ENCODE data around the gene HEATR5B. TPM values are rescaled to one million over a fixed set of nuclear protein-coding genes. Genes with fewer than 3 reads are reported as not detected.

Gene HEATR5B
- total and polyA plus RNA-seq, 2 of the 8 experiments (the other 6 are each of a cell fraction or from before 2014, with no cell fraction given) = 7.0 to 12.6 TPM

DNA sequence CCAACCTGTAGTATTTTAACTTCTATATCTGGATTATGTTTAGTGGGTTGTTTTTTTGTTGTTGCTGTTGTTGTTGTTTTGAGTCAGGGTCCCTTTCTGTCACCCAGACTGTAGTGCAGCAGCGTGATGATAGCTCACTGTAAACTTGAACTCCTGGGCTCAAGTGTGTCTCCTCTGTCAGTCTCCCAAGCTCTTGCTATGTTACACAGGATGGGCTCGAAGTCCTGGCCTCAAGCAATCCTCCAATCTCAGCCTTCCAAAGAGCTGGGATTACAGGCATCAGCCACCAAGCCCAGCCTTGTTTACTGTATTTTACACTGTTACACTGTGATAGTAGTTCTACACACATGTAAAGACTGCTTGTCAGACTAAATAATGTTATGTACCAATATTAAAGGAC, 108.1 kb downstream of the HEATR5B start:
- Histone ChIP-seq H3K27ac (ENCODE audit: low read depth, low read length) (no peak overlapping the region), H3K18ac (ENCODE audit: extremely low read depth, low read length) (no peak overlapping the region), H4K20me1 (replicated peaks in 1 of 2; ENCODE audit: control insufficient read depth in 1 of 2, insufficient read depth in 2 of 2, low read length in 2 of 2) (no peaks in the 10 kb centered on the region), H2AK5ac (ENCODE audit: low read depth, low read length) (no peak overlapping the region), H3K4me1 (replicated peaks in 1 of 4; ENCODE audit: control insufficient read depth in 3 of 4, insufficient read depth in 4 of 4, low read length in 3 of 4) (no peaks in the 10 kb centered on the region), H3K4me3 (ENCODE audit: extremely low read depth in 1 of 4, insufficient read depth in 2 of 4, low read depth in 3 of 4, low read length in 4 of 4) (no peak overlapping the region), H3K36me3 (ENCODE audit: control insufficient read depth in 2 of 4, insufficient read depth in 4 of 4, low read length in 3 of 4) (no peaks in the 10 kb centered on the region), H3K79me2 (ENCODE audit: control insufficient read depth in 1 of 2, insufficient read depth in 2 of 2, low read length in 2 of 2) (no peaks in the 10 kb centered on the region), H2BK12ac (ENCODE audit: low read depth, low read length) (no peak overlapping the region), H3K56ac (replicated peaks; ENCODE audit: insufficient read length, low read depth, low read length) (no peak overlapping the region), H3K4ac (replicated peaks; ENCODE audit: insufficient read length, low read depth, low read length) (no peak overlapping the region), H3K9me3 (ENCODE audit: insufficient read depth in 2 of 2, low read depth in 1 of 2, low read length in 1 of 2) (no peaks in the 10 kb centered on the region), H3K14ac (ENCODE audit: insufficient read length) (no peak overlapping the region), H2BK15ac (ENCODE audit: low read length) (no peak overlapping the region), H4K91ac (replicated peaks; ENCODE audit: insufficient read length, low read length) (no peak overlapping the region), H4K5ac (ENCODE audit: insufficient read length, low read depth, low read length) (no peak overlapping the region), H3K23me2 (ENCODE audit: low read depth, low read length) (no peaks in the 10 kb centered on the region), H2BK20ac (ENCODE audit: low read length) (no peak overlapping the region), H2AFZ (ENCODE audit: low read length) (no peak overlapping the region), H4K8ac (ENCODE audit: extremely low read depth, insufficient read depth, low read length) (no peak overlapping the region), H3K27me3 (replicated peaks in 1 of 4; ENCODE audit: control insufficient read depth in 3 of 4, extremely low read depth in 1 of 4, insufficient read depth in 3 of 4, low read length in 3 of 4) (no peaks in the 10 kb centered on the region), H2BK5ac (ENCODE audit: low read depth, low read length) (no peak overlapping the region), H3K79me1 (ENCODE audit: low read depth, low read length) (no peaks in the 10 kb centered on the region), H3K9ac (replicated peaks in 1 of 4; ENCODE audit: extremely low read depth in 1 of 4, low read depth in 3 of 4, low read length in 3 of 4) (no peak overlapping the region), H2BK120ac (replicated peaks; ENCODE audit: low read depth, low read length) (no peak overlapping the region), H3K4me2 (ENCODE audit: insufficient read depth in 1 of 2, low read depth in 2 of 2, low read length in 2 of 2) (no peak overlapping the region), H3K23ac (ENCODE audit: insufficient read length) (no peak overlapping the region)
- WGBS, 2 experiments (ENCODE audit: extremely low coverage in 1 of 2, insufficient coverage in 1 of 2, insufficient read length in 1 of 2, insufficient replicate concordance in 2 of 2, low coverage in 1 of 2, low lambda C conversion rate in 2 of 2, missing lambda C conversion rate in 1 of 2) = 90% methylated on average over 2 of the region's 2 CpGs; no CpG with 5 or more reads in 1 of the 2 experiments
- ChIA-PET CTCF (ENCODE audit: partially characterized antibody) (no interaction called here), POLR2A (ENCODE audit: partially characterized antibody) (interaction anchor here (0.5 to 1.7 kb wide), 3 partner anchors 10 to 107 kb away, joined by 4 read pairs; partner anchors contain the start of gene STRN)
- no peak for DNase-seq (ENCODE audit: low read depth in 1 of 2, low spot score in 2 of 2)
- TF ChIP-seq KDM5A (IDR thresholded peaks at IDR 0.05; ENCODE audit: low read length) (no peak), ZNF274 (IDR thresholded peaks at IDR 0.05; ENCODE audit: borderline replicate concordance, extremely low read depth, low read length) (no peak), TAF7 (optimal IDR thresholded peaks at IDR 0.05; ENCODE audit: borderline replicate concordance, low read depth, low read length) (no peak), SRF (IDR thresholded peaks at IDR 0.05; ENCODE audit: low read depth, low read length) (no peak), YY1 (IDR thresholded peaks at IDR 0.05; ENCODE audit: low read depth, low read length) (no peak), USF2 (IDR thresholded peaks at IDR 0.05; ENCODE audit: low read length) (no peak), RBBP5 (IDR thresholded peaks at IDR 0.05; ENCODE audit: borderline replicate concordance, low read depth, low read length) (no peak), RAD21 (IDR thresholded peaks at IDR 0.05 in 1 of 2, conservative IDR thresholded peaks at IDR 0.05 in 1 of 2; ENCODE audit: low read depth in 2 of 2, low read length in 2 of 2) (no peak), KDM4A (IDR thresholded peaks at IDR 0.05; ENCODE audit: low read depth, low read length, severe bottlenecking) (no peak), SP1 (IDR thresholded peaks at IDR 0.05; ENCODE audit: low read depth, low read length) (no peak), CBX8 (IDR thresholded peaks at IDR 0.05; ENCODE audit: borderline replicate concordance, low read depth, low read length) (no peak), BACH1 (IDR thresholded peaks at IDR 0.05; ENCODE audit: low read length) (no peak), POLR2A (IDR thresholded peaks at IDR 0.05; ENCODE audit: control extremely low read depth in 1 of 2, low read depth in 2 of 2, low read length in 2 of 2) (no peak), POU5F1 (IDR thresholded peaks at IDR 0.05; ENCODE audit: low read depth, low read length) (no peak), BRCA1 (IDR thresholded peaks at IDR 0.05; ENCODE audit: low read depth, low read length) (no peak)
- no peak for FAIRE-seq

Measured in H1 (cell line).